Activated T-cell treated with anti-CD3 and anti-CD28 coated beads for 24 hours (primary cell): ENCODE data around the gene TRIP10.
"Not testable (repeated sequence)": the region's sequence is repeated elsewhere in the genome, so short reads cannot be mapped to it uniquely, and the experiment has no call there.

Source experiments
- DNase-seq: peaks from one replicate; pipeline ENCODE4 v3.0.0-alpha.2; 2020; ENCODE audit warnings: low read depth

Gene TRIP10

GRCh38 chr19:6739390-6739882, at the start of gene TRIP10:
TSS of gene TRIP10 (plus strand) at chr19:6739680. CDS start at chr19:6739762, 82 bp downstream.
- peak; percentile 79 for DNase-seq

GRCh38 chr19:6690160-6690885, 49.2 kb upstream of the TRIP10 start:
- DNase-seq: no peak

- no peak for DNase-seq
These were observed 48.1 kb upstream of the TRIP10 start for GRCh38 chr19:6691342-6691741.

GRCh38 chr19:6692027-6692426, 47.5 kb upstream of the TRIP10 start:
- no peak for DNase-seq

- no peak for DNase-seq
These were observed 46.4 kb upstream of the TRIP10 start for GRCh38 chr19:6693056-6693471.

GRCh38 chr19:6693681-6694080, 45.8 kb upstream of the TRIP10 start:
- DNase-seq: no peak

- no peak for DNase-seq
These were observed 45.2 kb upstream of the TRIP10 start for GRCh38 chr19:6694147-6694815.

GRCh38 chr19:6696239-6696820, 43.1 kb upstream of the TRIP10 start:
- DNase-seq: no peak

- no peak for DNase-seq
These were observed 42.2 kb upstream of the TRIP10 start for GRCh38 chr19:6697291-6697690.

GRCh38 chr19:6699935-6700334, 39.5 kb upstream of the TRIP10 start:
- DNase-seq: no peak

GRCh38 chr19:6700586-6701316, 38.7 kb upstream of the TRIP10 start:
- no peak for DNase-seq

GRCh38 chr19:6705931-6706632, 33.4 kb upstream of the TRIP10 start:
- DNase-seq: no peak

GRCh38 chr19:6706633-6706958, 32.9 kb upstream of the TRIP10 start:
- DNase-seq: no peak

- DNase-seq: no peak
These were observed 32.3 kb upstream of the TRIP10 start for GRCh38 chr19:6707011-6707657.

- no peak for DNase-seq
These were observed 31.8 kb upstream of the TRIP10 start for GRCh38 chr19:6707658-6708018.

GRCh38 chr19:6708346-6708745, 31.1 kb upstream of the TRIP10 start:
- no peak for DNase-seq

- DNase-seq: not testable (repeated sequence)
These were observed 30.6 kb upstream of the TRIP10 start for GRCh38 chr19:6708913-6709312.

- DNase-seq: no peak
These were observed 29.9 kb upstream of the TRIP10 start for GRCh38 chr19:6709549-6709948.

- no peak for DNase-seq
These were observed 29.0 kb upstream of the TRIP10 start for GRCh38 chr19:6710273-6711077.

GRCh38 chr19:6711078-6711361, 28.5 kb upstream of the TRIP10 start:
- DNase-seq: no peak

GRCh38 chr19:6711605-6712004, 27.9 kb upstream of the TRIP10 start:
- no peak for DNase-seq
